ENCODE measurements around the gene KCNIP3.

KCNIP3 gene

GRCh38 chr2:95314964-95315611 lies 17.9 kb downstream of the KCNIP3 start:
- DNase-seq: no peak

DNA sequence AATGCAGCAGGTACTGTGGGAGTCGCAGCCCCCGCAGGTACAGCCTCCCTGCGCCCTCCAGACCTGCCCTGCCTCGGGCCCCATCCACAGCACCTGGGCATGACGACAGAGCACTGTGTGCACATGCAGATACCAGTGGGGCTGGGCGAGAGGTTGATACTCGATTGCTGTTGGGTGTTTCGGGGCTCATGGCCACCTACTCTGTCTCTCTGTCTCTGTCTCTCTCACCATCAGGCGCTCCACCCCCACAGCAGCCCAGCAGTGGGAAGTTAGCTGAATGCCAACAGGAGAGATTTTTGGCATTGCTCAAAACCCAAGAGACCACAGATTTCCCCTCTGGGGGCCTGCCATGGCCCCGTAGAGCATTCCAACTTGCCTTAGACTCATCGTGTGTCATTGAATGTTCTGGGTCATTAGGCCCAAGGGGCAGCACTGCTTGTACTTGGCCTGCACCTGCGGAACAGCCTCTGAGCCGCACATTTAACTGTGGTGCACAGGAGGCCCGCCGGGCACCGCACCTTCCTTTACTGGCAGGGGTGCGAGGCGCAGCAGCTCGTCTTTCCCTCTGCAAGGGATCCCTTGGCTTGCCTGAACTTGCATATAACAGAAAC lies 18.8 kb downstream of the KCNIP3 start:
- DNase-seq: no peak

DNA sequence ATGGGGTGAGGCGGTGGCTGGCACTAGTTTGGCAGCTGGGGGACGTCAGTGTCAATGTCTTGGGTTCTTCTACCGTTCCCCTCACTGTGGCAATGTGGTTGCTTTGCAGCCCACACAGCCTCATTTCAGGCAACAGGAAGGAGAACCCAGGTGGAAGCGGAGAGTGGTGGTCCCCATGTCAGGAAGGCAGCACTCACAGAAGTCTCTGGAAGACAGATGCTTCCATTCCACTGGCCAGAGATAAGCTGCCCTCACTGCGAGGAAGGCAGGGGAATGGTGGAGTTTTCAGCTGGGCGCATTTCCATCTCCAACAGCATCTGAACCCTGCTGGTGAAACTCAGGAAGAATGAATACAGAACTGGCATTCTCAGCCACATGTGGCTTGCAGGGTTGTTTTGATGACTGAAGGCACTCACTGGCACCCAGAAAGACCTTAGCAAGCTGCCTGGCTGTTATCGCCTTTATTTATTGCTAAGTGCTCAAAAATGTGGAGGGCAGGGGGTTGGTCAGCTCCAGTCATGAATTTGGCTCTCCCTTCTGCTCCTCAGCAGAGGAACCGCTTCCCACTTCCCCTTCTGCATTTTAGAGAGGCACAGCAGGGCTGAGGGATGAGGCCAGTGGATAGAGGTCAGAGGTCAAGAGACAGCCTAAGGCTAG lies 19.4 kb downstream of the KCNIP3 start:
- DNase-seq: no peak

GRCh38 chr2:95317123-95317500 lies 20.0 kb downstream of the KCNIP3 start:
- DNase-seq: no peak

- DNase-seq: no peak
These were observed 20.7 kb downstream of the KCNIP3 start for GRCh38 chr2:95317665-95318425.

DNA sequence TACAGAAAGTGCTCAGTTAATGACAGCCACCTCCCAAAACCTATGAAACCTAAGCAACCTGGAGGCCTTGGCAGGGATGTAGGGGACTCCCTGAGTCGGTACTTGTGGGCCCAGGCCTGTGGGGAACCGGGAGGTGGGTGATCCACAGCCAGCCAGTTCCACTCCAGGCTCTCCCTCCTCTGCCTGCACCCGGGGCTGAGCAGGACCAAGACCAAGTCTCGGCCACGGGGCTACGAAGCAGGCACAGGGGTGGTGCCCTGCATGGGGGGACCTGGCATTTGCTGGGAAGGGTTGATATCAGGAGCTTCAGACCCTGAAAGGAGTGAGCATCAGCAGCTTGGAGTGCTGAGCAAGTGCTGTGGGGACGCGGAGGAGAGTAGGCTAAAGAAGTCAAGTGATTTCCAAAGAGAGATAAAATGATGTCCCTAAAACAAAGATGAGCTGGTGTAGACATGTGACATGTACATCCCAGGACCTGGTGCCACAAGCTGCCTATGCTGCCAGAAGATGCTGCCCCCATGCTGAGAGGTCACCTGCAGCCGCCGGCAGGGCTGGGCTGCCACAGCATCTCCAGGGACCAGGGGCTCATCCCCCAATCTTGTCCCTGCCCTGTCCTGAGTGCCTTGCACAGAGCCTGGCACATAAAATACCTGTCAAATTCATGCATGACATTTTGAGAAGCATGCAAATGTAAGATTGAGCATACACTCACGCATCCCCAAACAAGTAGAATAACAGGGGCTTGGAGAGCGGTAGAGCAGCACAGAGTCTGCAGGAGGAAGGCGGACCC lies 21.5 kb downstream of the KCNIP3 start:
- DNase-seq: no peak

DNA sequence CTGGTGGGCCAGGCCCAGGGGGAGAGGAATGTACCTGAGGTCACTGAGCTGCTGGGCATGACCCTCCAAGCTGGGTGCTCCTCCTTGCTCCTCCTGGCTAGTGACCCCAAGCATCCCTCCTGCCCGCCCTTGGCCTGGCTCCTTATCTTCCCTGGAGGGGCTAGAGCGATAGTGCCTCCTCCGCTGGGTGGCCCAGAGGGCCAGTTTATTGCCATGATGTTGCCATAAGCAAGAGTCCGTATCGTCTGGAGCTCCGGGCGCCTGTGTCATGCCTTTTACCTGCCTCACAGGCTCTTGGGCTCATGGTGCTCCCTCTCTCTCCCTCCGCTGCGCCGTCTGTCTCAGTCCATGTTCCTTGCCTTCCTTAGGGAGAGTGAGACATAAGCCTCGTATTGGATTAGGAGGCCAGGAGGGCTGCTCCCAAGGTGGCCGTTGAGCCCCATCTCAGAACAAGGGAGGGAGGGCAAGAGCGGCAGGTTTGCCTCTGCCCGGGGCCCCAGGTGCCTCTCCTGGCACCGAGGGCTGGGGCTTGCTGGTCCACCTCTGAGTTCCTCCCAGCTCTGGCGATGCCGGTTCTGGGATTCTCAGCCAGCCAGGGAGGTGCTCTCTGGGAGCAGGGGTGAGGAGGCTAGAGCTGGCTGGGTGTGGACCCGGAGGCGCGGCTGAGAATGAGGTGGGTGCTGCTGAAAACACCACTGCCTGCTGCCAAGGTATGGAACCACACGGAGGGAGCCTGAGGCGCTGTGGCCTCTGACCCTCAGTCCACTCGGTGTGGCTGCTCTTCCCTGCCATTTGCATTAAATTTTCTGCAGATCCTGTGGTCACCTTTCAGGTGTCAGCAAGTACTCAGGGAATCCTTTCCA lies 22.6 kb downstream of the KCNIP3 start:
- no peak for DNase-seq

DNA sequence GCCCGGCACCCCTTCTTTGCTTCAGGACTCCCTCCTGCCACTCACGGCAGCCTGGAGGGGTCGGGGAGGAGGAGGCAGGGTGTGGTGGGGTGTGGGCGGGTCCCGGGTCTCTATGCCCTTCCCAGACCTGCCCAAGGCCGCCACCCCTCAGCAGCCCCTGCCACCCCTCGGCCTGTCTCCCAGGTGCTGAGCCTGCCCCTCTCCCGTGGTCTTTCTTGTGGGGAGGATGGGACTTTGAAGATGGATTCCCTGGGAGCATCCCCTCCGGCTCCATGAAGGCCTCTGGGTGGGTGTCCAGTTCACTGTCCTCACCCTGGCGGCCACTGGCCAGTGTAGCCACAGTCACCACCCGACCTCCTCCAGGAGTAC lies 23.2 kb downstream of the KCNIP3 start:
- DNase-seq: no peak

GRCh38 chr2:95320986-95321767 lies 24.0 kb downstream of the KCNIP3 start:
- no peak for DNase-seq

DNA sequence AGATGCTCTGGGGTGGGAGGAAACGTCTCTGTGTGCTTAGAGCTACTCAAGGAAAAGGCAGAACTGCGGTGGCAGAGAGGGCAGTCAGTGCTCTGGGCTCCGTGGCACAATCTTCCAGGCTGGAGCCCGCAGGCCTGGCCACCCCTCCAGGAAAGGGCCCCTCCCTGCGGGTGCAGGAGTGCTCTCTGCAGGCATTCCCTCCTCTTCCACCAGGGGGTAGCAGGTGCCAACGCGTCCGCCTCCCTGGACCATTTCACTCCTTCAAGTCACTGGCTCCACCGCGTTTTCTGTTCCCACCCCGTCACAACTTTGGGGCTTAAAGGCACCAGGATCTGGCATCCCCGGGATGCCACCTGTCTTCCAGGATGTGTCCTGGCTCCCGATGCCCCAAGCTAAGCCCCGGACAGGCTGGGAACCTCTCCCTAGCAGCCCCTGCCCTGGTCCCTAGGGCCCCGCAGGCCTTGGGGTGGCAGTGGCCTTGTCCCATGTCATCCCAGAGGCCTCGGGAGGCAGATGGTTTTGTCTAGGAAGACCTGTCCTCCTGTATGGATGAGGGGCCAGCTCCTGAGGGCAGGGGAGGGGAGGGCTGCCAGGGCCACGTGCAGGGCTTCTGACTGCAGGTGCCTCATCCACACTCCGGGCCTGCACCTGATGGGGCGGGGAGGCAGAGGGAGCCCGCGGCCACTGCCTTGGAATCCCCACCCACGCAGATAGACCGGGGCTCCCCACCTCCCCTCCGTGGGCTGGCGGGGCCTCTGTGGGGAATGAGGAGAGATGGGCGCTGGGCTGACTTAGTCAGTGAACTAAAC lies 26.4 kb downstream of the KCNIP3 start:
- no peak for DNase-seq

DNA sequence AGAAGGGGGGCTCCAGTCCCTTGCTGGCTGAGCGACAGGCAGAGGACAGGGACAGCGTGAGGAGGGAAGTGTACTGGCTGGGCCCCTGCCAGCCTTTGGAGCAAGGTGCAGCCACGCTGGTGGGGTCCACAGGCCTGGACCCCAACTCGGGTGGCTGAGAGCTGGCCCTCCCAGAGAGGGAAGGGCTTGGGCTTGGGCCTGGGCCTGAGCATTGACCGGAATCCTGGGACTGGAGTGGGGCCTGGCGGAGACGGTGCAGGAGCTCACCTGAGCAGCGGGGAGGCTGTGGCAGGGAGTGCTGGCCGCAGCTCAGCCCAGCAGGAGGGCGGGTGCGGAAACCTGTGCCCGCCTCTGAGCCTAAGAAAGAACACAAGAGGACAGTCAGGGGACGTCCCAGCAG lies 27.9 kb downstream of the KCNIP3 start:
- DNase-seq: no peak

- no peak for DNase-seq
These were observed 28.7 kb downstream of the KCNIP3 start for GRCh38 chr2:95325590-95326432.

DNA sequence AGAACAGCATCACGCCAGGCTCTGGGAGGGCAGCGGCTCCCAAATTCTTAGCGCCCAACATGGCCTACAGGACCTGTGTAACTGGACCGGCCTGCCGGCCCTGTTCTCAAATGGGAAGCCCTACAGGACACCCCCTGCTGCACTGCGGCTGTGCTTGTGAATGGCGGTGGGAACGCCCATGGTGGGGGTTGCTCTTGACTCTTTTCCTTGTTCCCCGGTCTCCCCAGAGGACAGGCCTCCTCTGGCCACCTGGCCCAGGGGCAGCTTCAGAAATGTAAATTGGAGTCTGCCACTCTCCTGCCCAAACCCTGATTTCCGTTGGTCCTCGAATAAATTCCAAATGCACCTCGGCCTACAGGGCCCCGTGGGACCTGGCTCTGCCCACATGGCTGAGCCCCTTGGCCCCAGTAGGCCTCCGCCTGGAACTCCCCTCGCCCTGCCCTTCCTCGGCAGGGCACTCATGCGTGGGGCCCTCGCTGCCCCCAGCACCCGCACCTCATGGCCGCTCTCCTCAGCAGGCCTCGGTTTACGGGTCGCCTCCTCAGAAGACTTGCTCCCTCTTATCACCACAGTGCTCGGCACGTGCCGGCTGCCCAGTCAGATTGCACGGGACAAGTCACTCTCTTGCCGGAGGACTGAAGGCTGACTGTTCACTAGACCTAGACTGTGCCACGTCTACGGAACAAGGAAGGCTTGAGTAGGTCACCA lies 29.4 kb downstream of the KCNIP3 start:
- DNase-seq: no peak

DNA sequence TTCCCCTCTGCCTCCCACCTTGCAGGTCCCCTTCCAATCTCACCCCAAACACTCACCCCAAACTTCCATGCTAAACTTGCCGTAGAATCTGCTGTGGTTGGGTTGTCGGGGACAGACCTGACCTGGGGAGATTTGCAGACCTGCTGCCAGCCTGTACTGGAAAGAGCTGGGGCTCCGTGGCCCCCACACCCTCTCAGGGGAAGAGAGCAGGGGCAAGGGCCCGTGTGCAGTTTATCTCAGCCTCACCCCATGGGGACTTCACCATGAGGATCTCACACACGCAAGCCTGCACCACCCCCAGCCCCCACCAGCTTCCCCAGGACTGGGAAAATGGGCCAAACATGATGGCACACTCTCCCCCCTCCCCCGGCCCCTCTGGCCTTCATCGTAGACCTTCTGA lies 30.7 kb downstream of the KCNIP3 start:
- no peak for DNase-seq

- no peak for DNase-seq
These were observed 31.4 kb downstream of the KCNIP3 start for GRCh38 chr2:95328358-95329125.

- DNase-seq: no peak
These were observed 32.3 kb downstream of the KCNIP3 start for GRCh38 chr2:95329401-95329800.

DNA sequence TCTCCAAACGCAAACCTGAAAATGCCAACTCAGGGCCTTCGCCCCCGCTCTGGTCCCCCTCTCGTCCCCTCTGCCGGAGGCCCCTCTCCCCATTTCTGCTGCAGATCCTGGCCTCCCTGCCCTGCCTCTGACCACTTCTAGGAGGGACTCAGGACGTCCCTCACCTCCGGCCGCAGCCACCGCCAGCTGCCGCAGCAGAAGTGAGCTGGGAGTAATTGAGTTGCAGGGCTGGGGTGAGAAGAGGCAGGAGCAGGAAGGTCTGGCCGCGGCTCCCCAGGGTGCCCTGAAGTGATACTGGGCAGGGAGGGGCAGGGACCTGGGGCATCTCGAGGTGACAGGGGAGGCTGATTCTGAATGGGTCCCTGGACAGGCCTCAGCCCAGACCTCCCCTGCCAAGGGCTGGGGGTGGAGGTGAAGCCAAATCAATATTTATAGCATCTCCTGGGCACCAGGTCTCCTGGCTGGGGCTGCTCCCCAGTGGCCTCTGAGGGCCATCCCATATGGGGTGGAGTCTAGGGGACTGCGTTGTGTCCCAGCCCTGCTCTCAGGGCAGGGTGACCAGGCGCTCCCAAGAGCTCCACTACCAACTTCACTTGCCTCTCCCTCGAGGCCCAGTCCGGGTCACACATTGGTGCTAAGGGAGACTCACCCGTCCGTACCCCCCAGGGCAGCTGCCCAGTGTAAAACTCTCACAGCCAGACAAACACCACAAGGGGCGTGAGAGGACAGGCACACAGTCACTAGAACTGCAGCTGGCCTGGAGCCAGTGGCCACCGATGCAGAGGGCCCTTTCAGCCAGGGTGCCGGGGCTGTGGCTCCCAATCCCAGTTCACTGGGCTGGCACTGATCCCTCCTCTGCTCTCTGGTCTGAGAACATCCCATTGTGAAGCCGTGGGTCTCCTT lies 33.0 kb downstream of the KCNIP3 start:
- no peak for DNase-seq

Data from stimulated activated CD4-positive, alpha-beta T cell treated with anti-CD3 and anti-CD28 coated beads, Interleukin-12 subunit alpha, Interleukin-12 subunit beta, amount 100 ng/mL, for 4 hours (primary cell).